Trophoblast cell (in vitro differentiated cells and primary cell): ENCODE measurements around the gene CD177.
"Not testable (repeated sequence)": the region's sequence is repeated elsewhere in the genome, so short reads cannot be mapped to it uniquely, and the experiment has no call there.

Experiments
- DNase-seq, 2 donors: peaks; one replicate each; pipeline ENCODE4 v3.0.0-alpha.2; 2016
- H2AFZ ChIP-seq: 2 replicates; pipeline ENCODE4 v1.6.1; 2013; ENCODE audit warnings: low read length, moderate library complexity, mild to moderate bottlenecking; ENCODE audit not compliant: insufficient read depth, poor library complexity
- H2AK5ac ChIP-seq: 2 replicates; pipeline ENCODE4 v1.6.1; 2013; ENCODE audit warnings: mild to moderate bottlenecking, low read length
- H2BK120ac ChIP-seq: 2 replicates; pipeline ENCODE4 v1.6.1; 2013; ENCODE audit warnings: low read length, mild to moderate bottlenecking, moderate library complexity; ENCODE audit not compliant: insufficient read depth, poor library complexity
- H2BK12ac ChIP-seq: 2 replicates; pipeline ENCODE4 v1.6.1; 2013; ENCODE audit warnings: mild to moderate bottlenecking, low read length, moderate library complexity
- H2BK5ac ChIP-seq: 2 replicates; pipeline ENCODE4 v1.6.1; 2013; ENCODE audit warnings: low read length, low read depth, moderate library complexity, mild to moderate bottlenecking; ENCODE audit not compliant: poor library complexity
- H3K14ac ChIP-seq: 2 replicates; pipeline ENCODE4 v1.6.1; 2013; ENCODE audit warnings: mild to moderate bottlenecking, low read length
- H3K18ac ChIP-seq: 2 replicates; pipeline ENCODE4 v1.6.1; 2013; ENCODE audit warnings: mild to moderate bottlenecking, low read length
- H3K23ac ChIP-seq: 2 replicates; pipeline ENCODE4 v1.6.1; 2013; ENCODE audit warnings: low read length
- H3K27ac ChIP-seq: 2 replicates; pipeline ENCODE4 v1.5.1; 2013; ENCODE audit warnings: low read depth, mild to moderate bottlenecking, inconsistent platforms, low read length, moderate library complexity
- H3K27me3 ChIP-seq: 2 replicates; pipeline ENCODE4 v1.6.1; 2013; ENCODE audit warnings: inconsistent platforms, mild to moderate bottlenecking, low read length, moderate library complexity; ENCODE audit not compliant: insufficient read depth
- H3K36me3 ChIP-seq, 2 experiments: 1 replicate in 1 of 2; 2 replicates in 1 of 2; pipeline ENCODE4 v1.6.1; 2013; ENCODE audit warnings: low read length in 2 of 2, mild to moderate bottlenecking in 2 of 2, moderate library complexity in 1 of 2; ENCODE audit not compliant: insufficient read depth in 2 of 2, control insufficient read depth in 1 of 2
- H3K4ac ChIP-seq: 2 replicates; pipeline ENCODE4 v1.6.1; 2013; ENCODE audit warnings: low read depth, mild to moderate bottlenecking, low read length, moderate library complexity
- H3K4me1 ChIP-seq, 2 experiments: 1 replicate in 1 of 2; 2 replicates in 1 of 2; pipeline ENCODE4 v1.6.1; 2013; ENCODE audit warnings: low read length in 2 of 2, mild to moderate bottlenecking in 2 of 2, moderate library complexity in 1 of 2; ENCODE audit not compliant: insufficient read depth in 2 of 2, control insufficient read depth in 1 of 2
- H3K4me2 ChIP-seq: 2 replicates; pipeline ENCODE4 v1.6.1; 2013; ENCODE audit warnings: inconsistent platforms, mild to moderate bottlenecking, low read length, moderate library complexity
- H3K4me3 ChIP-seq: 2 replicates; pipeline ENCODE4 v1.5.1; 2013; ENCODE audit warnings: mild to moderate bottlenecking, low read depth, low read length, inconsistent platforms
- H3K79me1 ChIP-seq: one replicate; pipeline ENCODE4 v1.6.1; 2013; ENCODE audit warnings: low read length
- H3K79me2 ChIP-seq: 2 replicates; pipeline ENCODE4 v1.6.1; 2013; ENCODE audit warnings: low read length, mild to moderate bottlenecking; ENCODE audit not compliant: control insufficient read depth, insufficient read depth, poor library complexity
- H3K9ac ChIP-seq: 2 replicates; pipeline ENCODE4 v1.6.1; 2013; ENCODE audit warnings: mild to moderate bottlenecking, low read length
- H3K9me3 ChIP-seq: 2 replicates; pipeline ENCODE4 v1.6.1; 2013; ENCODE audit warnings: low read depth, mild to moderate bottlenecking, control low read depth, inconsistent platforms, low read length; ENCODE audit not compliant: insufficient read depth
- H4K12ac ChIP-seq: 2 replicates; pipeline ENCODE4 v1.6.1; 2013; ENCODE audit warnings: low read depth, mild to moderate bottlenecking, low read length, moderate library complexity
- H4K8ac ChIP-seq: 2 replicates; pipeline ENCODE4 v1.6.1; 2013; ENCODE audit warnings: low read depth, mild to moderate bottlenecking, low read length, moderate library complexity
- H4K91ac ChIP-seq: one replicate; pipeline ENCODE4 v1.6.1; 2013; ENCODE audit warnings: low read depth, mild to moderate bottlenecking, low read length, moderate library complexity
- WGBS: extraction: QIAGEN DNeasy Blood & Tissue Kit; methylation state at CpG from one replicate; pipeline ENCODE4 v1.1.7; 2013; ENCODE audit warnings: missing lambda C conversion rate; ENCODE audit not compliant: insufficient read length, insufficient coverage; ENCODE audit errors: extremely low coverage; 5-methylcytosine and 5-hydroxymethylcytosine counted together

Gene CD177

GRCh38 chr19:43367822-43368221 is 14.3 kb downstream of the CD177 start:
- no peaks in the 10 kb centered on the region for H3K36me3 ChIP-seq
- H3K79me2 ChIP-seq = no peaks in the 10 kb centered on the region
- no peak overlapping the region for H2BK120ac ChIP-seq
- no peak overlapping the region for H3K14ac ChIP-seq
- no peaks in the 10 kb centered on the region for H3K4me1 ChIP-seq
- no CpG with 5 or more reads among the region's 2 CpGs for WGBS
- no peak overlapping the region for H3K4me3 ChIP-seq
- H3K18ac ChIP-seq = no peak overlapping the region
- H2AK5ac ChIP-seq = no peak overlapping the region
- peaks cover 4% of the 10 kb centered on the region for H3K9me3 ChIP-seq
- H3K79me1 ChIP-seq = no peaks in the 10 kb centered on the region
- no peak overlapping the region for H3K9ac ChIP-seq
- H2BK5ac ChIP-seq = no peak overlapping the region
- H3K4ac ChIP-seq = no peak overlapping the region
- H3K27me3 ChIP-seq = no peaks in the 10 kb centered on the region
- no peak overlapping the region for H3K27ac ChIP-seq
- H3K4me2 ChIP-seq = no peak overlapping the region
- H2AFZ ChIP-seq = no peak overlapping the region
- H4K8ac ChIP-seq = no peak overlapping the region
- DNase-seq = no peak
- H4K12ac ChIP-seq = no peak overlapping the region
- H3K23ac ChIP-seq = no peak overlapping the region
- H4K91ac ChIP-seq = no peak overlapping the region
- no peak overlapping the region for H2BK12ac ChIP-seq

- not testable (repeated sequence) for H2AK5ac ChIP-seq, H3K23ac ChIP-seq, H2AFZ ChIP-seq, H3K9me3 ChIP-seq, H3K4me2 ChIP-seq, H4K8ac ChIP-seq, H3K14ac ChIP-seq, H4K12ac ChIP-seq, H4K91ac ChIP-seq, DNase-seq, H2BK5ac ChIP-seq, H2BK12ac ChIP-seq, H2BK120ac ChIP-seq, H3K27ac ChIP-seq, H3K27me3 ChIP-seq, H3K36me3 ChIP-seq, H3K9ac ChIP-seq, H3K18ac ChIP-seq, H3K4me3 ChIP-seq, H3K79me2 ChIP-seq, H3K4ac ChIP-seq, H3K4me1 ChIP-seq, H3K79me1 ChIP-seq
- no CpG with 5 or more reads among the region's 9 CpGs for whole genome bisulfite sequencing
These were observed 15.4 kb downstream of the CD177 start for GRCh38 chr19:43368897-43369296.

- Histone ChIP-seq H2AK5ac (no peak overlapping the region), H4K12ac (no peak overlapping the region), H3K9ac (no peak overlapping the region), H4K8ac (no peak overlapping the region), H3K14ac (no peak overlapping the region), H3K18ac (no peak overlapping the region), H3K4ac (no peak overlapping the region), H4K91ac (no peak overlapping the region), H2BK12ac (no peak overlapping the region), H2AFZ (no peak overlapping the region), H2BK120ac (no peak overlapping the region), H3K79me1 (no peaks in the 10 kb centered on the region), H3K36me3 (no peaks in the 10 kb centered on the region), H3K27me3 (no peaks in the 10 kb centered on the region), H3K4me1 (no peaks in the 10 kb centered on the region), H3K4me3 (no peak overlapping the region), H3K27ac (no peak overlapping the region), H3K79me2 (no peaks in the 10 kb centered on the region), H3K23ac (no peak overlapping the region), H3K9me3 (peaks cover 4% of the 10 kb centered on the region), H3K4me2 (no peak overlapping the region), H2BK5ac (no peak overlapping the region)
- no CpG with 5 or more reads among the region's 8 CpGs for WGBS
- DNase-seq = no peak
These were observed 18.4 kb downstream of the CD177 start for GRCh38 chr19:43371909-43372308.

GRCh38 chr19:43372462-43372861 is 19.0 kb downstream of the CD177 start:
- no peaks in the 10 kb centered on the region for H3K4me1 ChIP-seq
- no peak overlapping the region for H3K4ac ChIP-seq
- H2BK120ac ChIP-seq = no peak overlapping the region
- H4K8ac ChIP-seq = no peak overlapping the region
- H3K9me3 ChIP-seq = peaks cover 4% of the 10 kb centered on the region
- no peak overlapping the region for H2AFZ ChIP-seq
- no peaks in the 10 kb centered on the region for H3K27me3 ChIP-seq
- H3K23ac ChIP-seq = no peak overlapping the region
- H2AK5ac ChIP-seq = no peak overlapping the region
- no peak overlapping the region for H4K91ac ChIP-seq
- H3K4me2 ChIP-seq = no peak overlapping the region
- no peak overlapping the region for H4K12ac ChIP-seq
- H2BK12ac ChIP-seq = no peak overlapping the region
- H3K79me1 ChIP-seq = no peaks in the 10 kb centered on the region
- no peak overlapping the region for H3K9ac ChIP-seq
- H3K4me3 ChIP-seq = no peak overlapping the region
- WGBS = no CpG with 5 or more reads among the region's 7 CpGs
- H3K36me3 ChIP-seq = no peaks in the 10 kb centered on the region
- no peak overlapping the region for H2BK5ac ChIP-seq
- no peak overlapping the region for H3K14ac ChIP-seq
- no peak overlapping the region for H3K18ac ChIP-seq
- no peak overlapping the region for H3K27ac ChIP-seq
- no peak for DNase-seq
- no peaks in the 10 kb centered on the region for H3K79me2 ChIP-seq
